ENCODE results near the gene GLS. TPM values are rescaled to one million over a fixed set of nuclear protein-coding genes. Genes with fewer than 3 reads are reported as not detected.
"Not testable (repeated sequence)": the region's sequence is repeated elsewhere in the genome, so short reads cannot be mapped to it uniquely, and the experiment has no call there.

The GLS gene
- total RNA-seq, 1 donor from 2014 or later: 116 TPM

GRCh38 chr2:190882856-190883582 lies 2.4 kb downstream of the GLS start:
- no peak for DNase-seq (ENCODE audit: low spot score)

GRCh38 chr2:190885844-190886243 lies 5.2 kb downstream of the GLS start:
- DNase-seq (ENCODE audit: low spot score): not testable (repeated sequence)

- no peak for DNase-seq (ENCODE audit: low spot score)
Measured at GRCh38 chr2:190887089-190887488, 6.5 kb downstream of the GLS start.

GRCh38 chr2:190888449-190888848 lies 7.8 kb downstream of the GLS start:
- DNase-seq (ENCODE audit: low spot score): no peak

GRCh38 chr2:190889175-190889943 lies 8.7 kb downstream of the GLS start:
- DNase-seq (ENCODE audit: low spot score): no peak

- no peak for DNase-seq (ENCODE audit: low spot score)
Measured at GRCh38 chr2:190891372-190891771, 10.8 kb downstream of the GLS start.

GRCh38 chr2:190891889-190892288 lies 11.3 kb downstream of the GLS start:
- DNase-seq (ENCODE audit: low spot score): no peak

GRCh38 chr2:190893157-190893556 lies 12.5 kb downstream of the GLS start:
- DNase-seq (ENCODE audit: low spot score): no peak

GRCh38 chr2:190896477-190896876 lies 15.9 kb downstream of the GLS start:
- no peak for DNase-seq (ENCODE audit: low spot score)

GRCh38 chr2:190903693-190904450 lies 23.3 kb downstream of the GLS start:
- DNase-seq (ENCODE audit: low spot score): no peak

- DNase-seq (ENCODE audit: low spot score): no peak
Measured at GRCh38 chr2:190904640-190905261, 24.1 kb downstream of the GLS start.

GRCh38 chr2:190908532-190908931 lies 27.9 kb downstream of the GLS start:
- DNase-seq (ENCODE audit: low spot score): no peak

- no peak for DNase-seq (ENCODE audit: low spot score)
Measured at GRCh38 chr2:190909680-190910079, 29.1 kb downstream of the GLS start.

- DNase-seq (ENCODE audit: low spot score): no peak
Measured at GRCh38 chr2:190910341-190911136, 29.9 kb downstream of the GLS start.

GRCh38 chr2:190911813-190912212 lies 31.2 kb downstream of the GLS start:
- DNase-seq (ENCODE audit: low spot score): no peak

- no peak for DNase-seq (ENCODE audit: low spot score)
Measured at GRCh38 chr2:190912726-190913125, 32.1 kb downstream of the GLS start.

- no peak for DNase-seq (ENCODE audit: low spot score)
Measured at GRCh38 chr2:190913725-190914124, 33.1 kb downstream of the GLS start.

- no peak for DNase-seq (ENCODE audit: low spot score)
Measured at GRCh38 chr2:190916829-190917228, 36.2 kb downstream of the GLS start.

GRCh38 chr2:190920085-190920484 lies 39.5 kb downstream of the GLS start:
- DNase-seq (ENCODE audit: low spot score): no peak

GRCh38 chr2:190922376-190922775 lies 41.8 kb downstream of the GLS start:
- no peak for DNase-seq (ENCODE audit: low spot score)

- no peak for DNase-seq (ENCODE audit: low spot score)
Measured at GRCh38 chr2:190927301-190927700, 46.7 kb downstream of the GLS start.

Measured in mesenteric fat pad (tissue), 1 donor.